Small intestine (tissue), 7 donors: ENCODE data around the gene GARNL3. TPM values are rescaled to one million over a fixed set of nuclear protein-coding genes. Genes with fewer than 3 reads are reported as not detected.

ENCODE experiments used
- DNase-seq, 2 donors: peaks; one replicate each; pipeline versions ENCODE4 v3.0.0 to v3.0.0-alpha.2; 2013
- FAIRE-seq: peaks from 2 replicates; lab custom pipeline; 2012; peaks lifted over from hg19 to GRCh38; lab: Jason Lieb, UNC
- H3K27ac ChIP-seq, 3 donors: one replicate each; pipeline ENCODE4 v1.5.1; 2013; ENCODE audit warnings: low read length in 2 of 3, mild to moderate bottlenecking in 2 of 3, control low read depth in 1 of 3, inconsistent platforms in 1 of 3, low read depth in 1 of 3, moderate library complexity in 1 of 3
- H3K27me3 ChIP-seq, 3 donors: one replicate each; pipeline ENCODE4 v1.6.1; 2013; ENCODE audit warnings: low read length in 3 of 3, inconsistent platforms in 1 of 3; ENCODE audit not compliant: control insufficient read depth in 3 of 3, insufficient read depth in 3 of 3
- H3K36me3 ChIP-seq, 3 donors: one replicate each; pipeline ENCODE4 v1.6.1; 2013; ENCODE audit warnings: low read length in 3 of 3, inconsistent platforms in 1 of 3, low read depth in 1 of 3, mild to moderate bottlenecking in 1 of 3, moderate library complexity in 1 of 3; ENCODE audit not compliant: control insufficient read depth in 3 of 3, insufficient read depth in 2 of 3
- H3K4me1 ChIP-seq, 3 donors: one replicate each; pipeline ENCODE4 v1.6.1; 2013; ENCODE audit warnings: low read length in 2 of 3, inconsistent platforms in 1 of 3, low read depth in 1 of 3, mild to moderate bottlenecking in 1 of 3, moderate library complexity in 1 of 3; ENCODE audit not compliant: control insufficient read depth in 3 of 3, insufficient read depth in 2 of 3
- H3K4me3 ChIP-seq, 3 donors: one replicate each; pipeline ENCODE4 v1.5.1; 2013; ENCODE audit warnings: low read length in 3 of 3, control low read depth in 1 of 3, inconsistent platforms in 1 of 3, low read depth in 1 of 3, mild to moderate bottlenecking in 1 of 3, moderate library complexity in 1 of 3
- H3K9me3 ChIP-seq, 2 donors: one replicate each; pipeline ENCODE4 v1.6.1; 2013; ENCODE audit warnings: low read depth in 1 of 2, low read length in 1 of 2; ENCODE audit not compliant: control insufficient read depth in 2 of 2, insufficient read depth in 1 of 2
- WGBS, 3 donors: extraction: QIAGEN DNeasy Blood & Tissue Kit; methylation state at CpG; one replicate each; pipeline ENCODE4 v1.1.7; 2013; 5-methylcytosine and 5-hydroxymethylcytosine counted together
- polyA plus RNA-seq, 4 donors: library from polyadenylated mRNA; stranded (reverse) in 3 of 4; unstranded in 1 of 4; fragments of 200-250 nt in 3 of 4; fragments of 120-200 nt in 1 of 4; gene quantifications; one replicate each; pipeline versions ENCODE4 v1.2.1 to v1.2.3, GENCODE V29; 2013
- donor health status: healthy with polysubstance abuse.
- donor health status: control.
- donor health status: control.
- donor health status: Bipolar disorder and iron deficiency.
- donor health status: healthy.

The GARNL3 gene
- polyA plus RNA-seq, 4 donors = 1.6 to 11.3 (median 3.5) TPM

DNA sequence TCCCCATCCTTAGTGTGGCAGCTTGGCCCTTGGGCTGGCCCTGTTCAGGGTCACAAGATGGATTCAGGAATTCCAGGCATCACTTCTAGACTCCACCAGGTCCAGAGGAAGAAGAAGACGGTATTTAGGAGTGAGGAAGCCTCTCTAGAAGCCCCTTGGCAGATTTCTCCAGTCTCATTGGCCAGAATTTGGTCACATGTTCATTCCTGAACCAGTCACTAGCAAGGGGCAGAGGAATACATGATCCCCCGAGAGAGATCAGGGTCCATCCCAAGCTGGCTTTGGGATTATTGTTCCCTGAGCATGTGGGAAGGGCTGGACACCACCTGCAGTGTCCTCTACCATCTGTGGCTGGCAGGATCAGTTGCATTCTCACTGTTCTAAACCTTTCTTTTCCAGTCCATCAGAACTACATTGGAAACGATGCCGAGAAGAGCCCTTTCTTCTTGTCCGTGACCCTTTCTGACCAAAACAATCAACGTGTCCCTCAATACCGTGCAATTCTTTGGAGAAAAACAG, 48.5 kb downstream of the GARNL3 start:
- FAIRE-seq (no peak), DNase-seq (no peak)
- WGBS, 3 donors = 94 to 95% (median 95%) methylated on average over 7 of the region's 7 CpGs
- no peak overlapping the region for H3K27ac ChIP-seq
- H3K4me3 ChIP-seq = no peak overlapping the region
- H3K36me3 ChIP-seq = peaks cover 0 to 27% (median 0%) of the 10 kb centered on the region in 3 donors
- no peaks in the 10 kb centered on the region for H3K9me3 ChIP-seq
- H3K27me3 ChIP-seq = no peaks in the 10 kb centered on the region
- H3K4me1 ChIP-seq = peaks cover 0 to 7% (median 3%) of the 10 kb centered on the region in 3 donors

DNA sequence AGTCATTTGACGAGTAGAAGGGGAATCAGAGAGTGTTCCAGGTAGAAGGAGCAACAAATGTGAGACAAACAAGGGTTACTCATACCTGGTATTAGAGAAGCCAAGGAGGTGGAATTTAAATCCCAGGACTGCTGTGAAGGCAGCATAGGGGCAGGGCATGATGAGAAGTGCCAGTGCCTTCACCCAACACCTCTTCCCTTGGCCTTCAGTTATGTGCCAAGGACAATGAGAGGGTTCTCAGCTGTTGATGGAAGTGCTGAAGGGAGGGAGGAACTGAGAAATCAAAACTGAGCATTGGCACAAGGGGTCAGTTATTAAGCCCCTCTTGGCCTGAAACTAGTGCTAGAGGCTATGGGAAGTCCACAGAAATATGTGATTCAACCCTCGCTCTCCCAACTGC, 50.3 kb downstream of the GARNL3 start:
- DNase-seq (no peak), FAIRE-seq (no peak)
- Histone ChIP-seq H3K9me3 (no peaks in the 10 kb centered on the region), H3K4me1 (peaks cover 0 to 11% (median 3%) of the 10 kb centered on the region in 3 donors), H3K4me3 (no peak overlapping the region), H3K27me3 (no peaks in the 10 kb centered on the region), H3K27ac (no peak overlapping the region), H3K36me3 (peaks cover 0 to 27% (median 0%) of the 10 kb centered on the region in 3 donors)
- 92 to 98% (median 95%) methylated on average over 2 of the region's 2 CpGs for WGBS, 3 donors

DNA sequence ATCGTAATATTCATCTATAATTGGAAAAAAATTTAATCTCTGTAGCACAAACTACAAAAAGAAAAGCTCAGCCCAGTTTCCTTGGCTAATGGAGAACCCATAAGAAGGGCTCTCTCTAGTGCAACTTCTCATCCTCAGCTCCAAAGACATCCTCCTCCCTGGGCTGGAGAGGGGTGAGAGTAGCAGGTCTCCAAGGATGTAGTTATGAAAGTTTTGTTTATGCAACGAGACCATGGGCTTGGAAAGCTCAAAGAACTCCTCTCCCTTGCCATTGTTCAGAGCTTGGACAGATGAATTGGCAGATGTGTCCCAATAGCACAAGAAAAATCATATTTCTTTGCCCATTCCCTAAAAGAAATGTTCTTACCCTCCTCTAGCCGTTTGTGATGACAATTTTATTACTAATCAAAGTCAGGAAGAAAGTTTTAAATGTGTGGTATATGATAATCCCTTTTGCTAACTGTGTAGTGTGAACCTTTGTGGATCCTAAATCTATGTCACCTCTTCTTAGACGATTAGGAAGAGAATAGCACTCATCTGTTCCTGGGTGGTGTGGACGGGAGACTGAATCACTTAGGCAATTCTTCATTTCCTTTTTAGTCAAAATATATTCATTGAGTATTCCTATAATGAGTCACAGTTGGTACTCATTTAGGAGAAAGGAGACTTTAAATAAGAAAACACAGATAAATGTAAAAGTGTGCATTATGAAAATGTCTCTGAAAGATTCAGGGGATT, 52.2 kb downstream of the GARNL3 start:
- H3K36me3 ChIP-seq = peaks cover 0 to 32% (median 0%) of the 10 kb centered on the region in 3 donors
- peaks cover 0 to 8% (median 0%) of the 10 kb centered on the region in 3 donors for H3K4me1 ChIP-seq
- H3K9me3 ChIP-seq = no peaks in the 10 kb centered on the region
- H3K4me3 ChIP-seq = no peak overlapping the region
- FAIRE-seq = no peak
- WGBS, 3 donors = 65 to 81% (median 69%) methylated on average over 5 of the region's 5 CpGs
- H3K27me3 ChIP-seq = no peaks in the 10 kb centered on the region
- no peak overlapping the region for H3K27ac ChIP-seq
- DNase-seq = no peak

DNA sequence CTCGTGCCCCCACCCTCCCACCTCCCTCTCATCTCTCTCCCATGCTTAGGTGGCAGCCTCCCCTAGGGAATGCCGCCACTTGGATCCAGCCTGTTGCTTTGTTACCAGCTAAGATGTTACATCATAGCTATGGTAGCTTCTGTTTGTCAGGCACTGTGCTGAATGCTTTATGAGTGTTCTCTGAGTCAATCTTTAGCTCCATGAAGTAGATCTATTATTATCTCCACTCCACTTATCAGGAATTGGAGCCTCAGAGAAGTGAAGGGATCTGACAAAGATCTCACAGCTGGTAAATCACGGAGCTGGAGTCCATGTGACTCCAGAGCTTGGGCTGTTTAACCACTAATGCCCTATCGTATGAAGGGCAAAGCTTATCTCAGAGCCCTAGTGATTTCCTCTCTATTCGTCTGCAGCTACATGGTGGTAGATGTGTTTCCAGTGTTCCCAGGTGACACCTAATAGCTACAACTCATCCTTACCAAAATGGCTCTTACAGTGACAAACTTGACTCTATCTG, 54.1 kb downstream of the GARNL3 start:
- DNase-seq (peak in 1 of 2 donors; percentile 48), FAIRE-seq (no peak)
- Histone ChIP-seq H3K9me3 (no peaks in the 10 kb centered on the region), H3K36me3 (peaks cover 0 to 30% (median 0%) of the 10 kb centered on the region in 3 donors), H3K27ac (peak overlapping the region in 1 of 3 donors; percentile 8), H3K27me3 (no peaks in the 10 kb centered on the region), H3K4me1 (peaks cover 0 to 8% (median 0%) of the 10 kb centered on the region in 3 donors), H3K4me3 (no peak overlapping the region)
- WGBS, 3 donors = 75 to 80% (median 77%) methylated on average over 5 of the region's 5 CpGs

DNA sequence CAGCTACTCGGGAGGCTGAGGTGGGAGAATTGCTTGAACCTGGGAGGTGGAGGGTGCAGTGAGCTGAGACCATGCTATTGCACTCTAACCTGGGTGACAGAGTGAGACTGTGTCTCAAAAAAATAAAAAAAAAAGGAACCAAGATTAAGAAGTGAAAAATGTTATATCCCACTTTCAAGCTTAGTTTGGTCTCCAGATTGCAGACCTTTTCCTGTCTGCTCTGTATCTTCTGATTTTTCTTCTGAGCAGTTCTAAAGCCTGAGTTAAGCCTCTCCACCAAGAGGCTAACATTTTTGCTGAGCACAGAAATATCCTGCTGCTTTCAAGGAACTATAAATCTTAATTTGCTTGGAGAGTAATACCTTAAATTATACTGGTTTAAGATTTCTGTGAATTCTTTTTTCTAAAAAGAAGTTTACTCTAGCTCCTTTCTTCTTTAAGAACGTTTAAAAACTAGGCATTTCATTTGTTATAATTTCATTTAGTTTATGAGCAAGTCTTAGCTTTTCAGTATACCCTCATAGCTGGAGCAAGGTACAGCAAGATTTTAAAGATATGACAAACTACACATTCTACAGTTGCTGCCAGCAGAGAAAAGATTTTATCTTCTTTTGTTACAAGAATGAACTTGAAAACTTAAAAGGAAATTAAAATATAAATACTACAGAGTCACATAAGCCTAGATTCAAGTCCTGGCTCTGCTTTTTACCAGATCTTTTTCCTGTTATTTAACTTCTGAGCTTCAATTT, 55.0 kb downstream of the GARNL3 start:
- H3K27me3 ChIP-seq = no peaks in the 10 kb centered on the region
- DNase-seq (no peak), FAIRE-seq (no peak)
- no peaks in the 10 kb centered on the region for H3K9me3 ChIP-seq
- H3K4me3 ChIP-seq = no peak overlapping the region
- H3K4me1 ChIP-seq = peaks cover 0 to 8% (median 0%) of the 10 kb centered on the region in 3 donors
- peaks cover 0 to 30% (median 0%) of the 10 kb centered on the region in 3 donors for H3K36me3 ChIP-seq
- WGBS, 3 donors = 52 to 82% (median 79%) methylated on average over 2 of the region's 2 CpGs
- H3K27ac ChIP-seq = no peak overlapping the region

DNA sequence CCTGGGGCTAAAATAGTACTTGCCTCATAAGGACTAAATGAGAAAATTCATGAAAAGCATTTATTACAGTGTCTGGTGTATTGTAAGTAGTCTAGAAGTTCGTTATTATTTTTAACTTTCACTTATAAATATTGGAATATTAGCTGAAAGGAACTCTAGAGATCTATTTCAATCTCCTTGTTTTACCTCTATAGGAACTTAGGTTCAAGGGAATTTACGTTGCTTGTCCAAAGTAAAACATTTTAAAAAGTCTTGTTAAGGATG, 55.5 kb downstream of the GARNL3 start:
- Histone ChIP-seq H3K4me1 (peaks cover 0 to 8% (median 0%) of the 10 kb centered on the region in 3 donors), H3K36me3 (peaks cover 0 to 25% (median 0%) of the 10 kb centered on the region in 3 donors), H3K27me3 (no peaks in the 10 kb centered on the region), H3K4me3 (no peak overlapping the region), H3K27ac (no peak overlapping the region), H3K9me3 (no peaks in the 10 kb centered on the region)
- WGBS, 3 donors = 73 to 83% (median 73%) methylated on average over 2 of the region's 2 CpGs
- no peak for DNase-seq
- FAIRE-seq = no peak

DNA sequence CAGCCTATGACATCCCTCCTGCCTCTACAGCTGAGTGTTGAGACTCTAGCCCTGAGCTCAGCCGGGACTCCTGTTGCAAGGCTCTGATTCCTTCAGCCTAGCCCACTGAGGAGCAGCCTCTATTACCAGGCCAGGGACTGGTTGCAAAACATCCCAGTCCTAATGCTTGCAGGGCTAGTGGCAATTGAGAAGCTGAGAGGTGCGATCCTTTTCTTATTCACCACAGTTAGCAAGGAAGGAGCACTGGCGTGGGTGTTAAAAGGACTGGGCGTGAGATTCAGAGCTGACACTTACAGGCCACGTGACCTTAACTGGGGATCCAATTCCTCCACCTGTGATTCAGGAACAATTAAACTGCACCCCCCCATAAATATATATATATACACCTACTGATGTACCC, 58.8 kb downstream of the GARNL3 start:
- DNase-seq = no peak
- Histone ChIP-seq H3K9me3 (no peaks in the 10 kb centered on the region), H3K36me3 (peaks cover 0 to 20% (median 2%) of the 10 kb centered on the region in 3 donors), H3K27me3 (no peaks in the 10 kb centered on the region), H3K4me3 (no peak overlapping the region), H3K4me1 (peaks cover 0 to 5% (median 0%) of the 10 kb centered on the region in 3 donors), H3K27ac (no peak overlapping the region)
- FAIRE-seq = no peak
- 90 to 97% (median 96%) methylated on average over 5 of the region's 5 CpGs for WGBS, 3 donors

DNA sequence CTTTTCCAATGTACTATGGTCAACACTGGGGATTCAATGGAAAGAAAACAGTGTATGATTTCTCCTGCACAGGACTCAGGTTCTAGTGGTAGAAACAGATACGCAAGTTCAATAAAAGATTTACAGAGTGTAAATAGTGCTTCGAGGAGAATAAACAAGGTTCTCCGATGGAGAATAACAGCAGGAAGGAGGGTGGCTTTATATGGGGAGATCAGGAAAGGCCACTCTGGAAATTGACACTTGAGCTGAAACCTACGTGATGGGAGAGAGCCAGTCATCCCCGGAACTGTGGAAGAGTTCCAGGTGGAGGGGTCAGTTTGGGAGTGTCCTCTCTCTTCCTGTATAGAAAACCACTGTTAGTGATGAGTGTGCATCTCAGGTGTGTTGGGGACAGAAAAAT, 65.9 kb downstream of the GARNL3 start:
- Histone ChIP-seq H3K9me3 (no peaks in the 10 kb centered on the region), H3K4me1 (peaks cover 5 to 25% (median 11%) of the 10 kb centered on the region in 3 donors), H3K36me3 (peaks cover 0 to 6% (median 2%) of the 10 kb centered on the region in 3 donors), H3K4me3 (no peak overlapping the region), H3K27ac (no peak overlapping the region), H3K27me3 (no peaks in the 10 kb centered on the region)
- FAIRE-seq (no peak), DNase-seq (no peak)
- WGBS, 3 donors = 74 to 88% (median 82%) methylated on average over 5 of the region's 5 CpGs
